ENCODE data around the gene PLEKHA7. TPM values are rescaled to one million over a fixed set of nuclear protein-coding genes. Genes with fewer than 3 reads are reported as not detected.
"Not testable (repeated sequence)": the region's sequence is repeated elsewhere in the genome, so short reads cannot be mapped to it uniquely, and the experiment has no call there.

The PLEKHA7 gene, protein sequence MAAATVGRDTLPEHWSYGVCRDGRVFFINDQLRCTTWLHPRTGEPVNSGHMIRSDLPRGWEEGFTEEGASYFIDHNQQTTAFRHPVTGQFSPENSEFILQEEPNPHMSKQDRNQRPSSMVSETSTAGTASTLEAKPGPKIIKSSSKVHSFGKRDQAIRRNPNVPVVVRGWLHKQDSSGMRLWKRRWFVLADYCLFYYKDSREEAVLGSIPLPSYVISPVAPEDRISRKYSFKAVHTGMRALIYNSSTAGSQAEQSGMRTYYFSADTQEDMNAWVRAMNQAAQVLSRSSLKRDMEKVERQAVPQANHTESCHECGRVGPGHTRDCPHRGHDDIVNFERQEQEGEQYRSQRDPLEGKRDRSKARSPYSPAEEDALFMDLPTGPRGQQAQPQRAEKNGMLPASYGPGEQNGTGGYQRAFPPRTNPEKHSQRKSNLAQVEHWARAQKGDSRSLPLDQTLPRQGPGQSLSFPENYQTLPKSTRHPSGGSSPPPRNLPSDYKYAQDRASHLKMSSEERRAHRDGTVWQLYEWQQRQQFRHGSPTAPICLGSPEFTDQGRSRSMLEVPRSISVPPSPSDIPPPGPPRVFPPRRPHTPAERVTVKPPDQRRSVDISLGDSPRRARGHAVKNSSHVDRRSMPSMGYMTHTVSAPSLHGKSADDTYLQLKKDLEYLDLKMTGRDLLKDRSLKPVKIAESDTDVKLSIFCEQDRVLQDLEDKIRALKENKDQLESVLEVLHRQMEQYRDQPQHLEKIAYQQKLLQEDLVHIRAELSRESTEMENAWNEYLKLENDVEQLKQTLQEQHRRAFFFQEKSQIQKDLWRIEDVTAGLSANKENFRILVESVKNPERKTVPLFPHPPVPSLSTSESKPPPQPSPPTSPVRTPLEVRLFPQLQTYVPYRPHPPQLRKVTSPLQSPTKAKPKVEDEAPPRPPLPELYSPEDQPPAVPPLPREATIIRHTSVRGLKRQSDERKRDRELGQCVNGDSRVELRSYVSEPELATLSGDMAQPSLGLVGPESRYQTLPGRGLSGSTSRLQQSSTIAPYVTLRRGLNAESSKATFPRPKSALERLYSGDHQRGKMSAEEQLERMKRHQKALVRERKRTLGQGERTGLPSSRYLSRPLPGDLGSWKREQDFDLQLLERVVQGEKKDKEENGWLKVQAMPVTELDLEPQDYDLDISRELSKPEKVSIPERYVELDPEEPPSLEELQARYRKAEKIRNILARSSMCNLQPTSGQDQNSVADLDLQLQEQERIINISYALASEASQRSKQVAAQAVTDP
- 21.3 and 37.5 TPM in 2 replicates for total RNA-seq

DNA sequence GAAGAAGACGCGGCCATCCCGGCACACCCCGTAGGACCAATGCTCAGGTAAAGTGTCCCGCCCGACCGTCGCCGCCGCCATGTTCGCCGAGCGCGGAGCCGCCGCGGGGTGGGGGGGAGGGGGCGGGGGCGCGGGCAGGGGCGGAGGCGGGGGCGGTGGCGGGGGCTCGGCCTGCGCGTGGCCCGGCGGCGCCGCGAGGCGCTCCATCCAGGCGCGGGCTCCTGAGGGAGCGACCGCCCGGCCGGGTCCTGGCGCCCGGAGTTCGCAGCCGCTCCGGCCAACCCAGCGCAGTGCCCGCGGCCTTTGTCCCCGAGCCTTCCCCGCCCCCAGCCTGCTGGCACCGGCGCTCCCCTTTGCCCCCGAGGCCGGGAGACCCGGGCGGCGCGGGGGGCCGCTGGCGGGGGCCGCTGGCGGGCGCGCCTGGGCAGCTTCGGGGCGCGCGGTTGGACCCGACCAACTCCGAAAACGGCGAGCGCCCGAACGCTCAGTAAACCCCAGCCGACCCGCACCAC, at the start of gene PLEKHA7:
Gene PLEKHA7 (minus strand): TSS at position 94 of the 512 bp plus-strand sequence. CDS start 13 bp downstream, at position 81.
- peak within 1 kb of the TSS; percentile 70 for H3K4me3 ChIP-seq (ENCODE audit: low read depth, low read length)
- TF ChIP-seq, protein P1, sequence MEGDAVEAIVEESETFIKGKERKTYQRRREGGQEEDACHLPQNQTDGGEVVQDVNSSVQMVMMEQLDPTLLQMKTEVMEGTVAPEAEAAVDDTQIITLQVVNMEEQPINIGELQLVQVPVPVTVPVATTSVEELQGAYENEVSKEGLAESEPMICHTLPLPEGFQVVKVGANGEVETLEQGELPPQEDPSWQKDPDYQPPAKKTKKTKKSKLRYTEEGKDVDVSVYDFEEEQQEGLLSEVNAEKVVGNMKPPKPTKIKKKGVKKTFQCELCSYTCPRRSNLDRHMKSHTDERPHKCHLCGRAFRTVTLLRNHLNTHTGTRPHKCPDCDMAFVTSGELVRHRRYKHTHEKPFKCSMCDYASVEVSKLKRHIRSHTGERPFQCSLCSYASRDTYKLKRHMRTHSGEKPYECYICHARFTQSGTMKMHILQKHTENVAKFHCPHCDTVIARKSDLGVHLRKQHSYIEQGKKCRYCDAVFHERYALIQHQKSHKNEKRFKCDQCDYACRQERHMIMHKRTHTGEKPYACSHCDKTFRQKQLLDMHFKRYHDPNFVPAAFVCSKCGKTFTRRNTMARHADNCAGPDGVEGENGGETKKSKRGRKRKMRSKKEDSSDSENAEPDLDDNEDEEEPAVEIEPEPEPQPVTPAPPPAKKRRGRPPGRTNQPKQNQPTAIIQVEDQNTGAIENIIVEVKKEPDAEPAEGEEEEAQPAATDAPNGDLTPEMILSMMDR (conservative IDR thresholded peaks at IDR 0.05; ENCODE audit: low read depth, low read length), result no peak
- DNase-seq (ENCODE audit: low read depth), result no peak

DNA sequence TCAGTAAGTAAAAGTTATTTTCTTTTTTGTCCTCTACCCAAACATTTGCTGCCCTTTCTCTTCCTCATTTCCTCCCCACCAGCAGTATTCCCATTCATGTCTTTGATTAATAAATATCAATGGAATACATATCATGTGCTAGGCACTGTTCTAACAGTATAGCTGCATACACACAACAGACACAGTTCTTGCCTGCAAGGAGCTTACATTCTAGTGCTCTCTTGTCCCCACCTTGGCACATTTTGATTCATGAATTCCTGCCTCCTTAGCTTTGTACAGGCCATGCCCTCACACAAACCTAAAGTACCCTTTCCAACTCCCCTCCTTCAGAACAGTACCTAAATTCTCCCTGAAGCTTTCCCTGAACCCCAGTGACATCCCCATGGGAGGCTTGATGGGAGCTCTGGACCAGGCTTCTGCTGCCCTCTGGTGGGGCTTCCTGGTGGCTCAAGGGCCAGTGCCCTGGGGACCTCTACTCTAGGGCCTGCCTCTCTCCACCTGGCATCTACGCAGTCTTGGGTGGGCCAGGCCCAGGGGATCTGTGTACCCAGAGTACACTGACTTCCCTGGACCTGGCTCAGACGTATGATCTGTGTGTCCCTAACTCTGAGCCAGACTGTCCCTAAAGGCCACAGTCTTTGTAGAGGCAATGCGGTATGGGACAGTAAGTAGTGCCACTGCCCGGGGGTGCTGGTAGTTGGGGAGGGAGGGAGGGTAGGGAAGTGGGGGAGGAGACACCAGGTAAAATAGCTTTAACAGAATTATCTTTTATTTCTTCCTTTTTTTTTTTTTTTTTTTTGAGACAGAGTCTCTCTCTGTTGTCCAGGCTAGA, 49.2 kb upstream of the PLEKHA7 start:
- no peak overlapping the region for H3K4me3 ChIP-seq (ENCODE audit: low read depth, low read length)
- DNase-seq (ENCODE audit: low read depth), result no peak
- TF ChIP-seq, protein P1 (conservative IDR thresholded peaks at IDR 0.05; ENCODE audit: low read depth, low read length), result peak; percentile 97

DNA sequence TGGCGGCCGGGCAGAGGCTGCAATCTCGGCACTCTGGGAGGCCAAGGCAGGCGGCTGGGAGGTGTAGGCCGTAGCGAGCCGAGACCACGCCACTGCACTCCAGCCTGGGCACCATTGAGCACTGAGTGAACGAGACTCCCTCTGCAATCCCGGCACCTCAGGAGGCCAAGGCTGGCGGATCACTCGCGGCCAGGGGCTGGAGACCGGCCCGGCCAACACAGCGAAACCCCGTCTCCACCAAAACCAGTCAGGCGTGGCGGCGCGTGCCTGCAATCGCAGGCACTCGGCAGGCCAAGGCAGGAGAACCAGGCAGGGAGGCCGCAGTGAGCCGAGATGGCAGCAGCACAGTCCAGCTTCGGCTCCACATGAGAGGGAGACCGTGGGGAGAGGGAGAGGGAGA, 36.9 kb upstream of the PLEKHA7 start:
- DNase-seq (ENCODE audit: low read depth); H3K4me3 ChIP-seq (ENCODE audit: low read depth, low read length): not testable (repeated sequence)

DNA sequence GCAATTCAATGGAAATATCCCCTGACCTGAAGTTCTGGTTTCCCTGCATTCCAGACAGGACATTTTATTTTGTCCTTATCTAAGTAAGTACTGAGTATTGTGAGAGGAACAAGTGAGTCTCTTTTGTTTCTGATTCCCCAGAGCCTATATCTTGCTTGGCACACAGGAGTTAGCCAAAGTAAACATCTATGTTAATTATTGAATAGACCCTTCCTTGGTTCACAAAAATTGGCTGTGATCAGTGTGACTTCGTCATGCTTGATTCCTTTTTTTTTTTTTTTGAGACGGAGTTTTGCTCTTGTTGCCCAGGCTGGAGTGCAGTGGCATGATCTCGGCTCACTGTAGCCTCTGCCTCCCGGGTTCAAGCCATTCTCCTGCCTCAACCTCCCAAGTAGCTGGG, 34.3 kb upstream of the PLEKHA7 start:
- H3K4me3 ChIP-seq (ENCODE audit: low read depth, low read length), result not testable (repeated sequence)
- peak; percentile 53 for DNase-seq (ENCODE audit: low read depth)

DNA sequence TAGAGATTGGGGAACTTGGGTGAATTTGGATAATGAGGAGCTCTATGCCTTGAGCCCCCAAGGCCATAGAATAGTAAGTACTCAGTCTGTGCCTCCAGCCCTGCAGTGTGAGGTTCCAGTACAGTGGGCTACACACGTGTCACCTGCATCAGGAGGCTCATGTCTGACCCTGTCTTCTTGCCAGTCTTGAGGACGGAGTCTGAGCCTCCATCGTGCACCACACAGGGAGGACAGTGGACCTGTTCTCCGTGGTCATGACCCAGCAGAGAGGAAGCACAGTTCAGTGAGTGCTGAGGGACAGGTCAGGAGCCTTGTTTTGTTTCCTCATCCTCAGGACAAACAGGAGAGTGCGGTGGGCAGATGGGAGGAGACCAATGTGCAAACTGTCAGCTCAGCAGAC, 32.5 kb upstream of the PLEKHA7 start:
- no peak for DNase-seq (ENCODE audit: low read depth)
- no peak overlapping the region for H3K4me3 ChIP-seq (ENCODE audit: low read depth, low read length)
- TF ChIP-seq, protein P1 (conservative IDR thresholded peaks at IDR 0.05; ENCODE audit: low read depth, low read length), result no peak

DNA sequence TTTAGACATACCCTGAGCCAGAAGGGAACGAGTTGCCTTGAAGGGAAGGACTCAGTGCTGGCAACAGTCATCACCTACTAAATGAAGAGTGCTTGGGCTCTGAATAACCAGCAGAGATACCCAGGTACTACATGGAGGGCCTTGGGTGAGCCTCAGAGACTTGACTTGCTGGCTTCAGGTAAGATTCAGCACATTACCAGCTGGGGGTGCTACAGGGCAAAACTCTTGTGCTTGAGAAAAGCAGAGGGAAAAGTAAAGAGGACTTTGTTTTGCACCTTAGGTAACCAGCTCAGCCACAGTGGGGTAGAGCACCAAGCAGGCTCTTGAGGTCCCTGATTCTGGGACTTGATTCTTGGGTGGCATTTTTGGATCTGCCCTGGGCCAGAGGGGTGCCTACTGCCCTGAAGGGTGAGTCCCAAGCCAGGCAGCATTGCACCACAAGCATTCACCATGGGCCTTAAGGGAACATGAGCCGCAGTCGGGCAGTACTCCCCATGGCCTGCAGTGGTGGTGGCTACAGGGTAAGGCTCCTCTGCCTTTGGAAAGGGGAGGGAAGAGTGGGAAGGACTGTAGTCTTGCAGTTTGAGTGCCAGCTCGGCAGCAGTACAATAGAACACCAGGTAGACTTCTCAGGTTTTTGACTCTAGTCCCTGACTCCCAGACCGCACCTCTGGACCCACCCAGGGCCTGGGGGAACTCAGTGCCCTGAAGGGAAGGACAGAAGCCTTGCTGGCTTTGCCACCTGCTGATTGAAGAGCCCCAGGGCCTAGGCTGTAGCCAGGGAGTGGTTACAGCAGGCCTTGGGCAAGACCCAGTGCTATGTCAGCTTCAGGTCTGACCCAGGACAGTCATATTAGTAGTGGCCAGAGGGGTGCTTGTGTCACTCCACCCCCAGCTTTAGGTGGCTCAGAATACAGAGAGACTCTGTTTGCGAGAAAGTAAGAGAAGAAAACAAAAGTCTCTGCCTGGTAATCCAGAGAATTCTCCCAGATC, 22.7 kb upstream of the PLEKHA7 start:
- TF ChIP-seq, protein P1 (conservative IDR thresholded peaks at IDR 0.05; ENCODE audit: low read depth, low read length), result peak; percentile 58
- no peak overlapping the region for H3K4me3 ChIP-seq (ENCODE audit: low read depth, low read length)
- DNase-seq (ENCODE audit: low read depth), result no peak

DNA sequence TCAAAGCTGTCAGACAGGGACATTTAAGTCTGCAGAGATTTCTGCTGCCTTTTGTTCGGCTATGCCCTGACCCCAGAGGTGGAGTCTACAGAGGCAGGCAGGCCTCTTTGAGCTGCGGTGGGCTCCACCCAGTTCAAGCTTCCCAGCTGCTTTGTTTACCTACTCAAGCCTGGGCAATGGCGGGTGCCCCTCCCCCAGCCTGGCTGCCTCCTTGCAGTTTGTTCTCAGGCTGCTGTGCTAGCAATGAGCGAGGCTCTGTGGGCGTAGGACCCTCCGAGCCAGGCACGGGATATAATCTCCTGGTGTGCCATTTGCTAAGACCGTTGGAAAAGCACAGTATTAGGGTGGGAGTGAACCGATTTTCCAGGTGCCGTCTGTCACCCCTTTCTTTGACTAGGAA, 19.8 kb upstream of the PLEKHA7 start:
- not testable (repeated sequence) for H3K4me3 ChIP-seq (ENCODE audit: low read depth, low read length)

More for the DNA sequence above, 19.8 kb upstream of the PLEKHA7 start:
- not testable (repeated sequence) for DNase-seq (ENCODE audit: low read depth)
